ENCODE results near the gene GTF2H4.

DNA sequence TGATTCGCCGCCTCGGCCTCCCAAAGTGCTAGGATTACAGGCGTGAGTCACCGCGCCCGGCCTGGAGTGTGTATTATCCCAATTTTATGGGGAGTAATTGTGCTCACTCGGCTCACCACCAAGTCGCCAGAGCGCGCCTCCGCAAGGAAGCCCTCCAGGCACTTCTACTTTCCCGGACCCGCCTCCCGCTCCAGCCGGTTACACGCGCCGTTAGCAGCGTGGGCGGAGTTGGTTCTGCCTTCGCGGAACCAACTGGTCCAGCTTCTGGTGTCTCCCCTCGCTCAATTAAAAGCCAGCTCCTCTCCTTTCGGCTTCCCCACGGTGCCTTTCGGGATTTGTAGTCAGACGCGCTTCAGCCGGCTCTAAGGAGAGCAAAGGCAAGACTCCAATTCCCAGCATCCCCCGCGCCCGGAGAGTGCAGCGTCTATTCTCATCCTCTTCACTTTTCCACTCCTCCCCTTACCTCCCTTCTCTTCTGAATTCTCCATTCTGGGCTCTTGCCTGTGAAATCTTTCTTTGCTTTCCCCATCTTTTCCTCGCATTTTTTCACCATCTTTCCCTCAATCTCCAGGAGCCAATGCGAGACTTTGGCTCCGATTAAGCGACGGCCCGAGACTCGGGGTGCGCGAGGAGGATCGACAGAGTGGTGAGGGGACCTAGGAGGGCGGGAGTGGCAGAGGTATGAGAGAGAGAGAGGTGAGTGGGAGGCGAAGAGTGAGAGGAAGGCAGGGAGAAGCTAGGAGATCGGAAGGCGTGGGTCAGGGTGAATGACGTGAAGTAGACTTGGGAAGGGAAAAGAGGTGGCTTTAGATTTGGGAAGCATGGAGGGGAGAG lies at the start of gene GTF2H4:
- TF ChIP-seq, protein P1, sequence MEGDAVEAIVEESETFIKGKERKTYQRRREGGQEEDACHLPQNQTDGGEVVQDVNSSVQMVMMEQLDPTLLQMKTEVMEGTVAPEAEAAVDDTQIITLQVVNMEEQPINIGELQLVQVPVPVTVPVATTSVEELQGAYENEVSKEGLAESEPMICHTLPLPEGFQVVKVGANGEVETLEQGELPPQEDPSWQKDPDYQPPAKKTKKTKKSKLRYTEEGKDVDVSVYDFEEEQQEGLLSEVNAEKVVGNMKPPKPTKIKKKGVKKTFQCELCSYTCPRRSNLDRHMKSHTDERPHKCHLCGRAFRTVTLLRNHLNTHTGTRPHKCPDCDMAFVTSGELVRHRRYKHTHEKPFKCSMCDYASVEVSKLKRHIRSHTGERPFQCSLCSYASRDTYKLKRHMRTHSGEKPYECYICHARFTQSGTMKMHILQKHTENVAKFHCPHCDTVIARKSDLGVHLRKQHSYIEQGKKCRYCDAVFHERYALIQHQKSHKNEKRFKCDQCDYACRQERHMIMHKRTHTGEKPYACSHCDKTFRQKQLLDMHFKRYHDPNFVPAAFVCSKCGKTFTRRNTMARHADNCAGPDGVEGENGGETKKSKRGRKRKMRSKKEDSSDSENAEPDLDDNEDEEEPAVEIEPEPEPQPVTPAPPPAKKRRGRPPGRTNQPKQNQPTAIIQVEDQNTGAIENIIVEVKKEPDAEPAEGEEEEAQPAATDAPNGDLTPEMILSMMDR (IDR thresholded peaks at IDR 0.05): peak in 2 of 4 experiments; percentile 11 to 46
- TF ChIP-seq POLR2A (IDR thresholded peaks at IDR 0.05): peak in 1 of 2 donors; percentile 58

All from uterus (tissue), 2 donors.